Omental fat pad (tissue), 4 donors: ENCODE data around the gene GREB1L. TPM values are rescaled to one million over a fixed set of nuclear protein-coding genes. Genes with fewer than 3 reads are reported as not detected.

Experiments
- ATAC-seq: fragments of 150-250 bp; one replicate; pipeline ENCODE4 v1.9.1; 2016; ENCODE audit warnings: mild to moderate bottlenecking, moderate library complexity; ENCODE audit not compliant: low FRiP score
- DNase-seq: peaks from one replicate; pipeline ENCODE4 v3.0.0-alpha.2; 2019; ENCODE audit warnings: low spot score
- total RNA-seq, 4 donors: library from RNA; depleted of rRNA; stranded (reverse); fragments of >200 nt; gene quantifications; one replicate each; pipeline ENCODE4 v1.1.0, GENCODE V29; 2016
- TF ChIP-seq, protein P1 (sequence below), 3 donors: fragments of 450-650 bp; IDR thresholded peaks; one replicate each; pipeline ENCODE4 v1.5.1; 2016 to 2017; ENCODE audit warnings: antibody characterized with exemption in 3 of 3, mild to moderate bottlenecking in 3 of 3, moderate library complexity in 2 of 3

GREB1L gene
- total RNA-seq, 4 donors from 2014 or later, result 6.0 to 29.5 (median 21.7) TPM

DNA sequence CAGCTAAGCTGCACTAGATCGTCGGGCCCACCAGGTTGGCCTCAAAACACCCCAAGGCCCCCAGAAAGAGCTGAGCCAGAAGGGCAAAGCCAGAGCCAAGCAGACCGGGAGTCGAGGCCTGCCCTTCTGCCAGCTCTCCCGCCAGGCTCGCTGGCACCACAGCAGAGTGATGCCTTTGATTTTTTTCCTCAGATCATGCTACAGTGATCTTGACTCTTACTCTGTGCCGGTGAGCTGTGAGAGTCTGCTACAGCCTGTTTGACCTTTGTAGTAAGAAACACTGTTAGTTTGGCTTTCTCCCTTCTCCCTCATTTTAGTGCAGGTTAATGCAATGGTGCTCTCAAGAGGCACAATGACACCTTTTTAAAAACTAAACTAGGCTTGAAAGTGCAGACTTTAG lies 260.6 kb downstream of the GREB1L start:
- TF ChIP-seq, protein P1, sequence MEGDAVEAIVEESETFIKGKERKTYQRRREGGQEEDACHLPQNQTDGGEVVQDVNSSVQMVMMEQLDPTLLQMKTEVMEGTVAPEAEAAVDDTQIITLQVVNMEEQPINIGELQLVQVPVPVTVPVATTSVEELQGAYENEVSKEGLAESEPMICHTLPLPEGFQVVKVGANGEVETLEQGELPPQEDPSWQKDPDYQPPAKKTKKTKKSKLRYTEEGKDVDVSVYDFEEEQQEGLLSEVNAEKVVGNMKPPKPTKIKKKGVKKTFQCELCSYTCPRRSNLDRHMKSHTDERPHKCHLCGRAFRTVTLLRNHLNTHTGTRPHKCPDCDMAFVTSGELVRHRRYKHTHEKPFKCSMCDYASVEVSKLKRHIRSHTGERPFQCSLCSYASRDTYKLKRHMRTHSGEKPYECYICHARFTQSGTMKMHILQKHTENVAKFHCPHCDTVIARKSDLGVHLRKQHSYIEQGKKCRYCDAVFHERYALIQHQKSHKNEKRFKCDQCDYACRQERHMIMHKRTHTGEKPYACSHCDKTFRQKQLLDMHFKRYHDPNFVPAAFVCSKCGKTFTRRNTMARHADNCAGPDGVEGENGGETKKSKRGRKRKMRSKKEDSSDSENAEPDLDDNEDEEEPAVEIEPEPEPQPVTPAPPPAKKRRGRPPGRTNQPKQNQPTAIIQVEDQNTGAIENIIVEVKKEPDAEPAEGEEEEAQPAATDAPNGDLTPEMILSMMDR (IDR thresholded peaks at IDR 0.05), result no peak
- ATAC-seq, result no peak
- DNase-seq, result no peak

DNA sequence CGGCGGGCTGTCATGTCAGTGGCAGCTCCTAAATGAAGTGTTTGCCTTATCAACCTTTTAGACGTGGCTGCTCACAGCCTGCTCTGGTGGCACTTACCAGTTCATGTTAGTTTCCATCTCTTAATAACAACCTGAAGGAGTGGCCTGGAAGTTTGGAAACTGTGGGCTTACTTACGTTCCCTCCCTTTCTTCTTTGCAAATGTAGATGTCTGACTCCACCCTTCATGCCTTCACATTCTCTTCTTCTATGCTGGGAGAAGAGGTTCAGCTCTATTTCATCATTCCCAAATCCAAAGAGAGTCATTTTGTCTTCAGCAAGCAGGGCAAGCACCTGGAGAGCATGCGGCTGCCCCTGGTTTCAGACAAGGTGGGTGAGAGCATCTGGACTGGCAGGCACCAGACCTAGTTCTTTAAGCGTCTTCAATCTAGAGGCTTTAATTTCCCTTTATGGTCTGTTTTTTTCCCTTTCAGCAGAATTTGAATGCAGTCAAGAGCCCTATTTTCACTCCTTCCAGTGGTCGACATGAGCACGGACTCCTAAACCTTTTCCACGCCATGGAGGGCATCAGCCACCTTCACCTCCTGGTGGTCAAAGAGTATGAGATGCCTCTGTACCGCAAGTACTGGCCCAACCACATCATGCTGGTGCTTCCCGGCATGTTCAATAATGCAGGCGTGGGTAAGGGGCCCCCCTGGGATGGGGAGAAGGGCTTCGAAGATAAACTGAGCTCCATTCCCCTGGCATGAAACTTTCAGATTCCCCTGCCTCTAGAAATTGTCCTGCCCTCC lies 266.1 kb downstream of the GREB1L start:
- no peak for ATAC-seq

DNA sequence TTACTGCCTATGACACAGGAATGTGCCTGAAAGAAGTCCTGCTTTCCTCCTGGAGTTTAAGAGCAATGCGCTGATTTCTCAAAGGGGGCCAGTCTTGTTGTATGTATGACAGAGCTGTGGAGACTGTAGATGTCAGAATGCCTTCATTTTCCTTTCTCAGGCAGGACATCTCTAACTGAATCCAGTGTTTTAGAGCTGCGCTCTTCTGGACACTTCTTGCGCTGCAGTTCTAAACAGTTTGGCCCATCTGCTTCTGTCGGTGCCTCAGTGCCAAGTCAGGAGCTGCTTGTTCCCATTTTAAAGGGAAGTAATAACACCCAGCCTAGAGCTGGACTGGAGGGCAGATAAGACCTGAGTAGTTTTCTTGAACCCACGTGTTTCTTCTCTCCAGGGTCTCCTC lies 267.0 kb downstream of the GREB1L start:
- TF ChIP-seq, protein P1 (IDR thresholded peaks at IDR 0.05), result no peak
- no peak for ATAC-seq
- no peak for DNase-seq

More for the DNA sequence above, 266.1 kb downstream of the GREB1L start:
- DNase-seq, result no peak
- TF ChIP-seq, protein P1 (IDR thresholded peaks at IDR 0.05), result no peak

DNA sequence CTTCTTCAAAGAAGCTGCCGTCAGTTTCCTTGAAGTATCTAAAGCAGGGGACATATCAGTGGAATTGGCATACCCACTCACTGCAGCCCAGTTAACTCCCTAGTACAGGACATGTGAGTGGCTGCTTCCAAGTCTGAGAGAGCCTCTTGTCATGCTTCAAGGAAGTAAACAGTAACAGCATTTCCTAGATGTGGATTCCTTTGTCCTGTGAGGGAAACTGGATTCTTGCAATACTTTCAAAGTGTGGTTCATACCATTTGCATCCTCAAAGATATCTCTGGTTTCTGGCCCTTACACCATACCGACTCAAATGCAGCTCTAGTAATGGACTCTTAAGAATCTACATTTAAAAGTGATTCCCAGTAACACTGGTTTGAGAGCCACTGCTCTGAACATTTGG lies 271.3 kb downstream of the GREB1L start:
- ATAC-seq (no peak), DNase-seq (no peak)
- TF ChIP-seq, protein P1 (IDR thresholded peaks at IDR 0.05), result no peak

DNA sequence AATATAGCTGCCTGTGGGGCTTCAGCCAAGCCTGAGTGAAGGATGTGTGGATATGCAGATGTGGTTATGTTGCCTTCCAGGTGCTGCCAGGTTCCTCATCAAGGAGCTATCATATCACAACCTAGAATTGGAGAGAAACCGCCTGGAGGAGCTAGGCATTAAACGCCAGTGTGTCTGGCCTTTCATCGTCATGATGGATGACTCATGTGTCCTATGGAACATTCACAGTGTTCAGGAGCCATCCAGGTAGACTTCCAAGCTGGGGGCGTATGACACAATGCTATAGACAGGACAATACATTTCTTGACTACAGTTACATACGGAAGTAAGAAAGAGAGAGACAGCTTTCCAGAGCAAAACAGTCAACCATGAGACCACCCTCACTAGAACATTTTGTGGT lies 271.7 kb downstream of the GREB1L start:
- TF ChIP-seq, protein P1 (IDR thresholded peaks at IDR 0.05), result no peak
- ATAC-seq (no peak), DNase-seq (no peak)

DNA sequence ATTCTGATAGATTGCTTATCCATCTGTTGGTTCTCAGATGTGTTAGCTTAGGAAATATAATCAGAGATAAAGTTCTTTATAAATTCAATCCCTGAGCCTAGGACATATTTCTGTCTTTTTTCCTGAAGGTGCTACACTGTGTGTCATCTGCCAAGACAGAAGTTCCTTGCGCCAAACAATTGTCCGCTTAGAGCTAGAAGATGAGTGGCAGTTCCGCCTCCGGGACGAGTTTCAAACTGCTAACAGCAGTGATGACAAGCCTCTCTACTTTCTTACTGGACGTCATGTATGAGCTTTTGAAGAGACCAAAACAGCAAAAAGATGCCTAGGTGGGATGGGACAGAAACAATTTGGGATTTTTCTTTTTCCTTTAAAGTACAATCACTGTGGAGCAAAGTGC lies 280.5 kb downstream of the GREB1L start:
- TF ChIP-seq, protein P1 (IDR thresholded peaks at IDR 0.05), result no peak
- ATAC-seq, result no peak
- no peak for DNase-seq

DNA sequence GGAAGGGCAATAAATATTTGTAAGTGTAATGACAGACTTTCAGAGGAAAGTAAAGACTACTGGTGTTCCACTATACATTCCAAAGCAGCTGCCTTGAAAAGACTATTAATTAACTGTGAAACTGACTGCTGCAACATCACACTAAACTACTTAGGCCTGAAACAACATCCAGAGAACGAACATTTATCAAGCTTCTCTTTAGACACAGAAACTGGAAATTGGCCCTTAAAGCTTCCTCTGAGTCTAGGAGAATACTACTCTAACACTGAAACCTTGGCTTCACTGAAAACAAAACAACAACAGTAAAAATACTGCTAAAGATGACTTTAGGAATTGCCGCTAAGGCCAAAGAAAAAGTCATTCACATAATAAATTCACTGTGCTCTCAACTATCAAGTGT lies 283.9 kb downstream of the GREB1L start:
- DNase-seq (no peak), ATAC-seq (no peak)
- TF ChIP-seq, protein P1 (IDR thresholded peaks at IDR 0.05), result no peak
